Activated B cell treated with CpG ODN at 0.5 μM for 24 hours (primary cell): Measurements from ENCODE around the gene GCAT. TPM values are rescaled to one million over a fixed set of nuclear protein-coding genes. Genes with fewer than 3 reads are reported as not detected.
"Not testable (repeated sequence)": the region's sequence is repeated elsewhere in the genome, so short reads cannot be mapped to it uniquely, and the experiment has no call there.

Experiments used
- ATAC-seq: fragments of 200-7000 bp; cut with Tn5 transposase; one replicate; pipeline ENCODE4 v1.10.0; 2021; ENCODE audit warnings: low read depth, mild to moderate bottlenecking, moderate library complexity
- CTCF ChIA-PET: fragments of 350-600 bp; sonication (Branson Sonifier 250); formaldehyde crosslinking; loops from one replicate; lab custom pipeline; 2021; ENCODE audit warnings: antibody characterized with exemption; lab: Charles Lee
- POLR2A ChIA-PET: fragments of 350-600 bp; sonication (Branson Sonifier 250); formaldehyde crosslinking; loops from one replicate; lab custom pipeline; 2021; ENCODE audit warnings: antibody characterized with exemption; lab: Charles Lee
- DNase-seq: peaks from one replicate; pipeline ENCODE4 v3.0.0; 2022
- H3K27ac Mint-ChIP-seq: one replicate; pipeline ENCODE4 v1.8.0; 2020; ENCODE audit warnings: mixed read lengths
- H3K27me3 Mint-ChIP-seq: one replicate; pipeline ENCODE4 v1.8.0; 2021; ENCODE audit warnings: mixed read lengths
- H3K36me3 Mint-ChIP-seq: one replicate; pipeline ENCODE4 v1.8.0; 2021; ENCODE audit warnings: low read depth, mixed read lengths
- H3K4me1 Mint-ChIP-seq: one replicate; pipeline ENCODE4 v1.8.0; 2021; ENCODE audit warnings: mixed read lengths
- H3K4me3 Mint-ChIP-seq: one replicate; pipeline ENCODE4 v1.8.0; 2020; ENCODE audit warnings: mild to moderate bottlenecking, mixed read lengths
- H3K9me3 Mint-ChIP-seq: one replicate; pipeline ENCODE4 v1.8.0; 2020; ENCODE audit warnings: mixed read lengths
- intact Hi-C: fragments of 100-400 bp; cut with micrococcal nuclease; formaldehyde crosslinking; loops from one replicate; pipeline ENCODE4 v1.15.1; 2024
- total RNA-seq: library from RNA; stranded (reverse); gene quantifications from 2 replicates; pipeline ENCODE4 v1.2.3, GENCODE V29; 2022
- TF ChIP-seq, protein P1 (sequence below): fragments of 200-600 bp; IDR thresholded peaks from one replicate; pipeline ENCODE4 v1.8.0; 2022; ENCODE audit warnings: antibody characterized with exemption, mild to moderate bottlenecking

The GCAT gene
- total RNA-seq, 1 donor from 2014 or later: 0.40 TPM

DNA sequence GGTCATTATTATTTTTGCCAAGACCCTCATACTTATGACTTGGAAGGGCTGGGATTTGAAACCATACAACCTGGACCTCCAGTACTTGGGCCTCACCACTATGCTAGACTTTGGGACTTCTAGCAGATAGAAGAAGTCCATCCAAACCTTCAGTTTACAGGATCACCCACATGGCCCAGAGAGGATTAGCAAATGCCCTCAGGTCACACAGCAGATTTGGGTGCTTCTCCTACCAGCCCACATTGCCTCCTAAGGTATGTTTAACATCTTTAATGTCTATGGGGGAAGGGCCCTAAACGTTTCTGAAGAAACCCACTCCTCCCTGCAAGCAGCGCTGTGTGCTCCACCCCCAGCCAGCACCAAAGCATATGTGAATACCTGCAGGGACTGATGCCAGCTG, 17.5 kb upstream of the GCAT start:
- H3K4me3 Mint-ChIP-seq: no peak overlapping the region
- no peak for ATAC-seq

GRCh38 chr22:37792494-37792893, 15.2 kb upstream of the GCAT start:
- Mint-ChIP-seq H3K36me3 (no peaks in the 10 kb centered on the region), H3K27me3 (no peaks in the 10 kb centered on the region), H3K27ac (no peak overlapping the region), H3K4me1 (no peaks in the 10 kb centered on the region), H3K9me3 (no peaks in the 10 kb centered on the region), H3K4me3 (no peak overlapping the region)
- TF ChIP-seq, protein P1, sequence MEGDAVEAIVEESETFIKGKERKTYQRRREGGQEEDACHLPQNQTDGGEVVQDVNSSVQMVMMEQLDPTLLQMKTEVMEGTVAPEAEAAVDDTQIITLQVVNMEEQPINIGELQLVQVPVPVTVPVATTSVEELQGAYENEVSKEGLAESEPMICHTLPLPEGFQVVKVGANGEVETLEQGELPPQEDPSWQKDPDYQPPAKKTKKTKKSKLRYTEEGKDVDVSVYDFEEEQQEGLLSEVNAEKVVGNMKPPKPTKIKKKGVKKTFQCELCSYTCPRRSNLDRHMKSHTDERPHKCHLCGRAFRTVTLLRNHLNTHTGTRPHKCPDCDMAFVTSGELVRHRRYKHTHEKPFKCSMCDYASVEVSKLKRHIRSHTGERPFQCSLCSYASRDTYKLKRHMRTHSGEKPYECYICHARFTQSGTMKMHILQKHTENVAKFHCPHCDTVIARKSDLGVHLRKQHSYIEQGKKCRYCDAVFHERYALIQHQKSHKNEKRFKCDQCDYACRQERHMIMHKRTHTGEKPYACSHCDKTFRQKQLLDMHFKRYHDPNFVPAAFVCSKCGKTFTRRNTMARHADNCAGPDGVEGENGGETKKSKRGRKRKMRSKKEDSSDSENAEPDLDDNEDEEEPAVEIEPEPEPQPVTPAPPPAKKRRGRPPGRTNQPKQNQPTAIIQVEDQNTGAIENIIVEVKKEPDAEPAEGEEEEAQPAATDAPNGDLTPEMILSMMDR: no peak
- no peak for DNase-seq
- ATAC-seq: no peak
- intact Hi-C loops: no loop called here
- CTCF ChIA-PET: no interaction called here
- POLR2A ChIA-PET: interaction anchor here (0.6 kb wide), 1 partner anchor 185 kb away, joined by 5 read pairs; no protein-coding TSS in a partner anchor

More for the DNA sequence above, 17.5 kb upstream of the GCAT start:
- TF ChIP-seq, protein P1: no peak
- DNase-seq: no peak
- Mint-ChIP-seq H3K9me3 (no peaks in the 10 kb centered on the region), H3K27me3 (peaks cover 2% of the 10 kb centered on the region), H3K36me3 (no peaks in the 10 kb centered on the region), H3K4me1 (no peaks in the 10 kb centered on the region), H3K27ac (no peak overlapping the region)
- intact Hi-C loops: no loop called here
- CTCF ChIA-PET: no interaction called here
- POLR2A ChIA-PET: no interaction called here

- DNase-seq (no peak), ATAC-seq (no peak)
- H3K9me3 Mint-ChIP-seq: no peaks in the 10 kb centered on the region
- no peak overlapping the region for H3K4me3 Mint-ChIP-seq
- H3K27me3 Mint-ChIP-seq: peaks cover 2% of the 10 kb centered on the region
- H3K27ac Mint-ChIP-seq: no peak overlapping the region
- CTCF ChIA-PET: no interaction called here
- no peaks in the 10 kb centered on the region for H3K36me3 Mint-ChIP-seq
- TF ChIP-seq, protein P1: no peak
- POLR2A ChIA-PET: no interaction called here
- intact Hi-C loops: no loop called here
- peaks cover 7% of the 10 kb centered on the region for H3K4me1 Mint-ChIP-seq
These were observed 13.4 kb upstream of the GCAT start for GRCh38 chr22:37794376-37794775.

DNA sequence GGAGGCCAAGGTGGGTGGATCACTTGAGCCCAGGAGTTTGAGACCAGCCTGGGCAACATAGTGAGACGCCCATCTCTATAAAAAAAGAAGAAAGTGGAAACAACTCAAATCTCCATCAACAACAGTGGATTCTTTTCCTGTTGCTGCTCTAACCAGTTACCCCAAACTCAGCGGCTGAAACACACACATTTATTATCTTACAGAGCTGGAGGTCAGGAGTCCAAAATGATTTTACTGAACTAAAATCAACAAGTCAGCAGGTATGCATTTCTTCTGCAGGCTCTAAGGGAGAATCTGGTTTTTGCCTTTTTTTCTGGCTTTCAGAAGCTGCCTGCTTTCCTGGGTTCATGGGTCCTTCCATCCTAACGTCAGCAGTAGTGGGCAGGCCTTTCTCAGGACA, 11.7 kb upstream of the GCAT start:
- H3K27ac Mint-ChIP-seq: no peak overlapping the region
- CTCF ChIA-PET: interaction anchor here (1.2 kb wide), 1 partner anchor 67 kb away, joined by 3 read pairs; no protein-coding TSS in a partner anchor
- H3K9me3 Mint-ChIP-seq: no peaks in the 10 kb centered on the region

GRCh38 chr22:37797259-37797658, 10.5 kb upstream of the GCAT start:
- ATAC-seq, H3K9me3 Mint-ChIP-seq, H3K27me3 Mint-ChIP-seq, H3K27ac Mint-ChIP-seq, H3K36me3 Mint-ChIP-seq, DNase-seq, CTCF ChIA-PET, intact Hi-C loops, POLR2A ChIA-PET, H3K4me3 Mint-ChIP-seq, H3K4me1 Mint-ChIP-seq: not testable (repeated sequence)

More for the DNA sequence above, 11.7 kb upstream of the GCAT start:
- intact Hi-C loops: no loop called here
- no peak overlapping the region for H3K4me3 Mint-ChIP-seq
- H3K36me3 Mint-ChIP-seq: no peaks in the 10 kb centered on the region
- H3K4me1 Mint-ChIP-seq: peaks cover 7% of the 10 kb centered on the region
- TF ChIP-seq, protein P1: no peak
- H3K27me3 Mint-ChIP-seq: peaks cover 5% of the 10 kb centered on the region
- DNase-seq: no peak
- no peak for ATAC-seq
- POLR2A ChIA-PET: no interaction called here
